Embryonic facial prominence (tissue), 1 donor: ENCODE data around the gene PUM1.

Source experiments
- DNase-seq: peaks from one replicate; pipeline ENCODE4 v3.0.0-alpha.2; 2016; ENCODE audit errors: extremely low spot score

The PUM1 gene

GRCh38 chr1:30907481-30908315 is 157.8 kb downstream of the PUM1 start:
- DNase-seq, result no peak

GRCh38 chr1:30906631-30907441 is 158.7 kb downstream of the PUM1 start:
- DNase-seq, result no peak

GRCh38 chr1:30905916-30906620 is 159.4 kb downstream of the PUM1 start:
- no peak for DNase-seq

- DNase-seq, result no peak
These were observed 160.1 kb downstream of the PUM1 start for GRCh38 chr1:30905403-30905802.

- no peak for DNase-seq
These were observed 160.6 kb downstream of the PUM1 start for GRCh38 chr1:30904962-30905335.

GRCh38 chr1:30904191-30904961 is 161.1 kb downstream of the PUM1 start:
- DNase-seq, result no peak

- DNase-seq, result no peak
These were observed 162.0 kb downstream of the PUM1 start for GRCh38 chr1:30903343-30904034.

GRCh38 chr1:30902593-30903290 is 162.8 kb downstream of the PUM1 start:
- no peak for DNase-seq

- no peak for DNase-seq
These were observed 163.5 kb downstream of the PUM1 start for GRCh38 chr1:30901798-30902581.

GRCh38 chr1:30900931-30901560 is 164.5 kb downstream of the PUM1 start:
- DNase-seq, result no peak

- no peak for DNase-seq
These were observed 165.0 kb downstream of the PUM1 start for GRCh38 chr1:30900486-30900885.

GRCh38 chr1:30899577-30900389 is 165.7 kb downstream of the PUM1 start:
- no peak for DNase-seq

- no peak for DNase-seq
These were observed 167.3 kb downstream of the PUM1 start for GRCh38 chr1:30898031-30898815.

GRCh38 chr1:30896905-30897304 is 168.6 kb downstream of the PUM1 start:
- DNase-seq, result no peak

GRCh38 chr1:30895944-30896660 is 169.4 kb downstream of the PUM1 start:
- DNase-seq, result no peak

- no peak for DNase-seq
These were observed 170.1 kb downstream of the PUM1 start for GRCh38 chr1:30895382-30895943.
